Mononuclear cell (primary cell): ENCODE data around the gene CACNA1B. TPM values are rescaled to one million over a fixed set of nuclear protein-coding genes. Genes with fewer than 3 reads are reported as not detected.
"Not testable (repeated sequence)": the region's sequence is repeated elsewhere in the genome, so short reads cannot be mapped to it uniquely, and the experiment has no call there.

ENCODE experiments used
- H3K27me3 ChIP-seq: 2 replicates; pipeline ENCODE4 v1.6.0; 2011; ENCODE audit warnings: low read length, control low read depth; ENCODE audit not compliant: insufficient read depth
- H3K4me1 ChIP-seq: 2 replicates; pipeline ENCODE4 v1.5.1; 2011; ENCODE audit warnings: mild to moderate bottlenecking, low read length, control low read depth; ENCODE audit not compliant: insufficient read depth
- H3K4me3 ChIP-seq: 2 replicates; pipeline ENCODE4 v1.5.1; 2011; ENCODE audit warnings: mild to moderate bottlenecking, low read length, moderate library complexity
- H3K9me3 ChIP-seq: 2 replicates; pipeline ENCODE4 v1.5.1; 2011; ENCODE audit warnings: low read depth, mild to moderate bottlenecking, control low read depth, low read length
- total RNA-seq: library from RNA; depleted of rRNA; stranded (reverse); fragments of >200 nt; gene quantifications from one replicate; pipeline ENCODE4 v1.2.3, GENCODE V29; 2012

CACNA1B gene
- total RNA-seq, 1 donor, result under 0.01 TPM

GRCh38 chr9:138009803-138010690, 132.5 kb downstream of the CACNA1B start:
- H3K9me3 ChIP-seq, result no peaks in the 10 kb centered on the region
- H3K4me1 ChIP-seq, result no peaks in the 10 kb centered on the region
- H3K27me3 ChIP-seq, result no peaks in the 10 kb centered on the region
- H3K4me3 ChIP-seq, result no peak overlapping the region

- Histone ChIP-seq H3K4me1 (no peaks in the 10 kb centered on the region), H3K4me3 (no peak overlapping the region), H3K27me3 (no peaks in the 10 kb centered on the region), H3K9me3 (no peaks in the 10 kb centered on the region)
Measured at GRCh38 chr9:138010861-138011260, 133.3 kb downstream of the CACNA1B start.

- Histone ChIP-seq H3K27me3 (no peaks in the 10 kb centered on the region), H3K4me3 (no peak overlapping the region), H3K4me1 (no peaks in the 10 kb centered on the region), H3K9me3 (no peaks in the 10 kb centered on the region)
Measured at GRCh38 chr9:138011951-138012500, 134.4 kb downstream of the CACNA1B start.

- no peaks in the 10 kb centered on the region for H3K27me3 ChIP-seq
- H3K4me3 ChIP-seq, result no peak overlapping the region
- H3K9me3 ChIP-seq, result no peaks in the 10 kb centered on the region
- H3K4me1 ChIP-seq, result no peaks in the 10 kb centered on the region
Measured at GRCh38 chr9:138013273-138013672, 135.7 kb downstream of the CACNA1B start.

GRCh38 chr9:138013836-138014562, 136.4 kb downstream of the CACNA1B start:
- no peak overlapping the region for H3K4me3 ChIP-seq
- no peaks in the 10 kb centered on the region for H3K9me3 ChIP-seq
- H3K27me3 ChIP-seq, result no peaks in the 10 kb centered on the region

GRCh38 chr9:138014563-138014945, 137.0 kb downstream of the CACNA1B start:
- Histone ChIP-seq H3K27me3 (no peaks in the 10 kb centered on the region), H3K4me1 (no peaks in the 10 kb centered on the region), H3K4me3 (no peak overlapping the region), H3K9me3 (no peaks in the 10 kb centered on the region)

More at GRCh38 chr9:138013836-138014562, 136.4 kb downstream of the CACNA1B start:
- no peaks in the 10 kb centered on the region for H3K4me1 ChIP-seq

- no peaks in the 10 kb centered on the region for H3K4me1 ChIP-seq
- no peak overlapping the region for H3K4me3 ChIP-seq
Measured at GRCh38 chr9:138015021-138015829, 137.6 kb downstream of the CACNA1B start.

GRCh38 chr9:138016406-138017187, 139.0 kb downstream of the CACNA1B start:
- Histone ChIP-seq H3K4me1 (no peaks in the 10 kb centered on the region), H3K4me3 (no peak overlapping the region), H3K9me3 (no peaks in the 10 kb centered on the region), H3K27me3 (no peaks in the 10 kb centered on the region)

More at GRCh38 chr9:138015021-138015829, 137.6 kb downstream of the CACNA1B start:
- Histone ChIP-seq H3K9me3 (no peaks in the 10 kb centered on the region), H3K27me3 (no peaks in the 10 kb centered on the region)

- Histone ChIP-seq H3K27me3 (peaks cover 3% of the 10 kb centered on the region), H3K4me3 (no peak overlapping the region), H3K9me3 (no peaks in the 10 kb centered on the region), H3K4me1 (no peaks in the 10 kb centered on the region)
Measured at GRCh38 chr9:138017200-138017599, 139.6 kb downstream of the CACNA1B start.

- not testable (repeated sequence) for H3K9me3 ChIP-seq, H3K4me1 ChIP-seq, H3K4me3 ChIP-seq
- peaks cover 12% of the 10 kb centered on the region for H3K27me3 ChIP-seq
Measured at GRCh38 chr9:138019514-138019913, 141.9 kb downstream of the CACNA1B start.

- H3K4me1 ChIP-seq, result no peaks in the 10 kb centered on the region
- no peak overlapping the region for H3K4me3 ChIP-seq
- no peaks in the 10 kb centered on the region for H3K9me3 ChIP-seq
- peaks cover 12% of the 10 kb centered on the region for H3K27me3 ChIP-seq
Measured at GRCh38 chr9:138020120-138020794, 142.7 kb downstream of the CACNA1B start.

- no peak overlapping the region for H3K4me3 ChIP-seq
- peaks cover 12% of the 10 kb centered on the region for H3K27me3 ChIP-seq
- no peaks in the 10 kb centered on the region for H3K4me1 ChIP-seq
- H3K9me3 ChIP-seq, result no peaks in the 10 kb centered on the region
Measured at GRCh38 chr9:138020795-138021182, 143.2 kb downstream of the CACNA1B start.

GRCh38 chr9:138021251-138022056, 143.9 kb downstream of the CACNA1B start:
- Histone ChIP-seq H3K4me1 (no peaks in the 10 kb centered on the region), H3K4me3 (no peak overlapping the region), H3K27me3 (peaks cover 12% of the 10 kb centered on the region), H3K9me3 (no peaks in the 10 kb centered on the region)
